HepG2 (cell line): ENCODE results near the gene FIBP. TPM values are rescaled to one million over a fixed set of nuclear protein-coding genes. Genes with fewer than 3 reads are reported as not detected.

Source experiments
- ATAD3A ChIP-seq: sonication (generic); formaldehyde crosslinking; IDR thresholded peaks from 2 replicates; pipeline ENCODE4 v1.4.0; 2020; ENCODE audit warnings: missing genetic modification reagents
- BHLHE40 ChIP-seq: IDR thresholded peaks from 2 replicates; pipeline ENCODE4 v1.6.1; 2011; ENCODE audit warnings: low read length, improper control_type of control experiment
- CBX5 ChIP-seq: sonication (generic); formaldehyde crosslinking; IDR thresholded peaks from 2 replicates; pipeline ENCODE4 v1.4.0; 2020; ENCODE audit warnings: missing genetic modification reagents, borderline replicate concordance
- CENPT ChIP-seq: sonication (generic); formaldehyde crosslinking; IDR thresholded peaks from 2 replicates; pipeline ENCODE4 v1.8.0; 2022; ENCODE audit warnings: low read depth, mild to moderate bottlenecking, moderate library complexity, missing genetic modification reagents
- DMTF1 ChIP-seq: sonication (generic); formaldehyde crosslinking; IDR thresholded peaks from 2 replicates; pipeline ENCODE4 v1.4.0; 2020; ENCODE audit warnings: mild to moderate bottlenecking, missing genetic modification reagents
- DNMT1 ChIP-seq: sonication (generic); formaldehyde crosslinking; IDR thresholded peaks from 2 replicates; pipeline ENCODE4 v1.5.1; 2020; ENCODE audit warnings: mild to moderate bottlenecking, missing genetic modification reagents
- ISX ChIP-seq: sonication (generic); formaldehyde crosslinking; conservative IDR thresholded peaks from 2 replicates; pipeline ENCODE4 v1.5.0; 2020; ENCODE audit warnings: missing genetic modification reagents
- NFATC3 ChIP-seq: sonication (generic); formaldehyde crosslinking; IDR thresholded peaks from 2 replicates; pipeline ENCODE4 v1.5.1; 2020; ENCODE audit warnings: mild to moderate bottlenecking, missing genetic modification reagents
- PBX3 ChIP-seq: sonication (generic); formaldehyde crosslinking; IDR thresholded peaks from 2 replicates; pipeline ENCODE4 v1.8.1; 2023; ENCODE audit warnings: missing genetic modification reagents, inconsistent platforms, borderline replicate concordance
- RELA ChIP-seq: sonication (generic); formaldehyde crosslinking; IDR thresholded peaks from 2 replicates; pipeline ENCODE4 v1.4.0; 2020; ENCODE audit warnings: missing genetic modification reagents
- SIX4 ChIP-seq: sonication (generic); formaldehyde crosslinking; IDR thresholded peaks from 2 replicates; pipeline ENCODE4 v1.4.0; 2020; ENCODE audit warnings: missing genetic modification reagents
- TARDBP ChIP-seq: sonication (generic); formaldehyde crosslinking; IDR thresholded peaks from 2 replicates; pipeline ENCODE4 v1.8.0; 2022; ENCODE audit warnings: mild to moderate bottlenecking, missing genetic modification reagents
- TBX2 ChIP-seq: sonication (generic); formaldehyde crosslinking; IDR thresholded peaks from 2 replicates; pipeline ENCODE4 v1.5.0; 2020; ENCODE audit warnings: missing genetic modification reagents, mild to moderate bottlenecking, borderline replicate concordance
- ZBTB25 ChIP-seq: IDR thresholded peaks from 2 replicates; pipeline ENCODE4 v1.6.1; 2018; ENCODE audit warnings: missing genetic modification reagents
- ZFP82 ChIP-seq: sonication (generic); formaldehyde crosslinking; IDR thresholded peaks from 2 replicates; pipeline ENCODE4 v1.5.1; 2020; ENCODE audit warnings: mild to moderate bottlenecking, missing genetic modification reagents, borderline replicate concordance
- ZNF138 ChIP-seq: sonication (generic); formaldehyde crosslinking; IDR thresholded peaks from 2 replicates; pipeline ENCODE4 v1.5.0; 2020; ENCODE audit warnings: mild to moderate bottlenecking, low read depth, missing genetic modification reagents
- ZNF451 ChIP-seq: sonication (generic); formaldehyde crosslinking; IDR thresholded peaks from 2 replicates; pipeline ENCODE4 v1.5.0; 2020; ENCODE audit warnings: mild to moderate bottlenecking, missing genetic modification reagents
- ZNF616 ChIP-seq: sonication (generic); formaldehyde crosslinking; IDR thresholded peaks from 2 replicates; pipeline ENCODE4 v1.5.0; 2020; ENCODE audit warnings: low read depth, mild to moderate bottlenecking, missing genetic modification reagents
- ZNF670 ChIP-seq: sonication (generic); formaldehyde crosslinking; IDR thresholded peaks from 2 replicates; pipeline ENCODE4 v1.8.0; 2022; ENCODE audit warnings: mild to moderate bottlenecking, missing genetic modification reagents, borderline replicate concordance
- ZNF674 ChIP-seq: sonication (generic); formaldehyde crosslinking; IDR thresholded peaks from 2 replicates; pipeline ENCODE4 v1.5.0; 2020; ENCODE audit warnings: low read depth, mild to moderate bottlenecking, missing genetic modification reagents
- ZNF713 ChIP-seq: sonication (generic); formaldehyde crosslinking; IDR thresholded peaks from 2 replicates; pipeline ENCODE4 v1.4.0; 2020; ENCODE audit warnings: mild to moderate bottlenecking, missing genetic modification reagents
- ZNF766 ChIP-seq: sonication (generic); formaldehyde crosslinking; IDR thresholded peaks from 2 replicates; pipeline ENCODE4 v1.5.0; 2020; ENCODE audit warnings: missing genetic modification reagents, borderline replicate concordance
- ZNF839 ChIP-seq: sonication (generic); formaldehyde crosslinking; IDR thresholded peaks from 2 replicates; pipeline ENCODE4 v1.4.0; 2020; ENCODE audit warnings: missing genetic modification reagents, mild to moderate bottlenecking, borderline replicate concordance
- polyA plus RNA-seq, 8 experiments: library from polyadenylated mRNA; depleted of rRNA in 3 of 8; stranded (reverse) in 7 of 8; unstranded in 1 of 8; fragments of >200 nt; fragmentation: Illumina TruSeq in 4 of 8; extraction: Trizol in 4 of 8; gene quantifications; 2 replicates each; pipeline versions ENCODE4 v1.2.1 to v1.2.3, GENCODE V29; 2011 to 2016; ENCODE audit warnings: low read depth in 4 of 8, missing spikeins in 1 of 8, mixed read lengths in 1 of 8; ENCODE audit not compliant: insufficient read depth in 1 of 8
- total RNA-seq, 5 experiments: library from RNA; depleted of rRNA; stranded (reverse); fragments of >200 nt; fragmentation: Illumina TruSeq; extraction: Trizol; gene quantifications; 2 replicates each; pipeline ENCODE4 v1.2.3, GENCODE V29; 2016; ENCODE audit warnings: low read depth in 1 of 5
- TF ChIP-seq, protein P1 (sequence below): sonication (generic); formaldehyde crosslinking; IDR thresholded peaks from 2 replicates; pipeline ENCODE4 v1.5.0; 2020; ENCODE audit warnings: missing genetic modification reagents, mild to moderate bottlenecking, borderline replicate concordance

FIBP gene
- total and polyA plus RNA-seq, 2 of the 13 experiments (the other 11 are each of a cell fraction or from before 2014, with no cell fraction given), result 42.9 to 62.1 TPM

DNA sequence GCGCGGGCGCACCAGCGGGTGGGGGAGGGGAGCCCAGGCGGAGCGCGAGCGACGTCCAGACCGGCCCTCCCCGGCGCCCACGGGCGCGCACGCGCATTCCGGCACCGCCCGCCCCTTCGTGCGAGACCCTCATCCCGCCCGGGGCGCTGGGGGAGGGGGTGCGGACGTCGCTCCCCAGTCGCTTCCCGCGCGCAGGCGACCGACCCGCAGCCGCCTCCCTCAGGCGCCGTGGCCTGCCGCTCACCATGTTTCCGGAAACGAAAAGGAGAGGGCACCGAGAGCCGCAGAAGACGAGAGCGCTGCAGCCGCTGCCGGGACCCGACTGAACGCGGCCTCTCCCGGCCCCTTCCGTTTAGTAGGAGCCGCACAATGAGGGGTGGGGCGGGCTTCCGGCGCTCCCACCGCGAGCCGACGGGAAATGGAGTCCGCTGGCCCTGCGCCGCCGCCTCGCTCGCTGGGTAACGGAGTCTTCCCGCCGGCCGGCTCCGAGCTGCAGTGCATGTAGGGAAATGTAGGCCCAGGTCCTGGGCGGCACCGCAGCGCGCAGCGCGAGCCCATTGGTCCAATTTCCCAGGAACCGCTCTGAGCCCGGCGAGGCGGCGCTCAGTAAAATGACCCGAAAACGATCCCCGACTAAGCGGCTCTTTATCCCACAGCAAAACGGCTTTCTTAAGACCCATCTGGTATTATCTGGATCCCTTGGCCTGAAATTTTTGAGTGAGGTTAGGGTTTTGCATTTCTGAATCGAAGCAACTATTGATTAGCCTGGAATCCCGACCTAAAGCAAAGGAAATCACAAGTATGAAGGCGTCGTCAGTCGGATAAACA, 30.2 kb downstream of the FIBP start, which contains the start of gene CFL1 (continued):
- TF ChIP-seq DMTF1 (CRISPR knock-in tag) (no peak), ZNF616 (CRISPR knock-in tag) (no peak; the same call in 1 of the 2 replicates), ATAD3A (CRISPR knock-in tag) (no peak), SIX4 (CRISPR knock-in tag) (peak; percentile 42; the same call in 1 of the 2 replicates), ZBTB25 (CRISPR knock-in tag) (peak; percentile 89), ZNF713 (CRISPR knock-in tag) (no peak), ZFP82 (0 out of 2 replicates have a peak, but pooled peaks have one; percentile 46), CBX5 (peak; percentile 49; the same call in 1 of the 2 replicates), ZNF451 (CRISPR knock-in tag) (peak; percentile 51; the same call in 1 of the 2 replicates), RELA (no peak), ZNF670 (CRISPR knock-in tag) (0 out of 2 replicates have a peak, but pooled peaks have one; percentile 62), DNMT1 (CRISPR knock-in tag) (no peak), ZNF138 (CRISPR knock-in tag) (peak; percentile 20; the same call in 1 of the 2 replicates), ZNF839 (0 out of 2 replicates have a peak, but pooled peaks have one; percentile 50), ZNF674 (CRISPR knock-in tag) (no peak), TARDBP (peak; percentile 69), BHLHE40 (no peak), CENPT (no peak), PBX3 (no peak), NFATC3 (CRISPR knock-in tag) (no peak), ISX (CRISPR knock-in tag) (no peak), TBX2 (CRISPR knock-in tag) (no peak; the same call in none of the 2 replicates), ZNF766 (CRISPR knock-in tag) (no peak)
- TF ChIP-seq, protein P1, sequence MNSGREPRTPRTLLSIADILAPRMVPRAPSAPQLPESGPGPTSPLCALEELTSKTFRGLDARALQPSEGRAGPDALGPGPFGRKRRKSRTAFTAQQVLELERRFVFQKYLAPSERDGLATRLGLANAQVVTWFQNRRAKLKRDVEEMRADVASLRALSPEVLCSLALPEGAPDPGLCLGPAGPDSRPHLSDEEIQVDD, result no peak
